Activated naive CD4-positive, alpha-beta T cell (primary cell): ENCODE results near the gene YPEL3.
A peak's percentile ranks its signal among the peaks of the same experiment; 100 is the strongest.

Experiments
- DNase-seq, 4 experiments: peaks; one replicate each; lab custom pipeline; 2025; lab: John Stamatoyannopoulos, UW

Gene YPEL3

GRCh38 chr16:30090610-30091331, 5.2 kb downstream of the YPEL3 start:
- no peak for DNase-seq

- DNase-seq, result no peak
Measured at GRCh38 chr16:30088832-30089624, 7.0 kb downstream of the YPEL3 start.

- DNase-seq, result no peak
Measured at GRCh38 chr16:30088237-30088831, 7.7 kb downstream of the YPEL3 start.

GRCh38 chr16:30087181-30087898, 8.7 kb downstream of the YPEL3 start:
- DNase-seq, result no peak

GRCh38 chr16:30086291-30087140, 9.5 kb downstream of the YPEL3 start:
- no peak for DNase-seq

GRCh38 chr16:30085820-30086219, 10.2 kb downstream of the YPEL3 start:
- DNase-seq, result no peak

GRCh38 chr16:30085247-30085646, 10.8 kb downstream of the YPEL3 start:
- DNase-seq, result no peak

GRCh38 chr16:30084816-30085159, 11.2 kb downstream of the YPEL3 start:
- DNase-seq, result no peak

GRCh38 chr16:30084096-30084815, 11.8 kb downstream of the YPEL3 start:
- DNase-seq, result no peak

- DNase-seq, result no peak
Measured at GRCh38 chr16:30083216-30084055, 12.6 kb downstream of the YPEL3 start.

GRCh38 chr16:30082545-30083090, 13.4 kb downstream of the YPEL3 start:
- no peak for DNase-seq

- DNase-seq, result no peak
Measured at GRCh38 chr16:30079480-30079879, 16.5 kb downstream of the YPEL3 start.

GRCh38 chr16:30078744-30079143, 17.3 kb downstream of the YPEL3 start:
- DNase-seq, result no peak

- no peak for DNase-seq
Measured at GRCh38 chr16:30077656-30078055, 18.4 kb downstream of the YPEL3 start.

- DNase-seq, result no peak
Measured at GRCh38 chr16:30076276-30076791, 19.7 kb downstream of the YPEL3 start.

- DNase-seq, result peak; percentile 60 to 86 (median 76)
Measured at GRCh38 chr16:30075503-30076275, 20.3 kb downstream of the YPEL3 start, which contains the start of gene PPP4C. TSS of gene PPP4C (plus strand) at chr16:30075994. CDS start at chr16:30076378, 384 bp downstream.

GRCh38 chr16:30070490-30070889, 25.5 kb downstream of the YPEL3 start:
- DNase-seq, result no peak
